HG03378 (cell line): ENCODE data around the gene EXOC6.

Experiments used
- ATAC-seq: cut with Tn5 transposase; IDR thresholded peaks from one replicate; pipeline ENCODE4 v1.9.1; 2021; ENCODE audit warnings: mild to moderate bottlenecking, moderate library complexity; ENCODE audit not compliant: unreplicated experiment

Gene EXOC6

GRCh38 chr10:92832998-92833650 lies 15.2 kb upstream of the EXOC6 start:
- no peak for ATAC-seq

DNA sequence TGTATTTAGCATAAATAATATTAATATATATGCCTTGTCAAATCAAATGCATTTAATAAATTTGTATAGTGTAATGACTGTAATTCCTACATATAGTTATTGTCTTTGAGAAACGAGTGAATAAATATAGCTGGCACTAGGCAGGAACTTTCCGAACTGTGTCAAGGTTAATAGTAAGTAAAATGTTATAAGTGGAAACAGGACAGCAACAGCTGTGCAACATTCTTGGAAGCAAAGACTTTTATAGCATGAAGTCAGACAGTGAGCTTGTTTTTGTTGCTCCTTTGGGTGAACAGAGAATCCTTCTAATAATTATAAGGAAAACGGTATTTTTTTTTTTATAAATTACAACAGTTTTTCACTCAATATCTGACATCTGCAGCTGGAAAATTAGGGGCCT lies 14.0 kb upstream of the EXOC6 start:
- no peak for ATAC-seq

DNA sequence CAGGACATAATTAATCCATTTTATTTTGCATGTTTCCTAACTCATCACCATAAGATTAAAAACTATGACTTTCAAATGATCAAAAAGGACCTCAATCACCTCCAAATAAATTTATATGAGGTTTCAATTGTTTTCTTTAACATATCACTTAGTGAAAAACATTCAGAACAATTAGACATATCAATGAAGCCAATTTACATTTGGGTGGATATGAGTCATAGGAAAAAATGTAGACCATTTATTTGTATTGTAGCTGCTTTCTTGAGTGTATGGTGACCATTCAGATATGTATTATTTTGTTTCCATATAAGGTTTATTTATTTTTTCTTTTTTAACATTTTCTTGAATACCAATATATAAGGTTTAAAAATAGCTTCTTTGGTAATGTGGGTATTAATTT lies 13.3 kb upstream of the EXOC6 start:
- no peak for ATAC-seq

DNA sequence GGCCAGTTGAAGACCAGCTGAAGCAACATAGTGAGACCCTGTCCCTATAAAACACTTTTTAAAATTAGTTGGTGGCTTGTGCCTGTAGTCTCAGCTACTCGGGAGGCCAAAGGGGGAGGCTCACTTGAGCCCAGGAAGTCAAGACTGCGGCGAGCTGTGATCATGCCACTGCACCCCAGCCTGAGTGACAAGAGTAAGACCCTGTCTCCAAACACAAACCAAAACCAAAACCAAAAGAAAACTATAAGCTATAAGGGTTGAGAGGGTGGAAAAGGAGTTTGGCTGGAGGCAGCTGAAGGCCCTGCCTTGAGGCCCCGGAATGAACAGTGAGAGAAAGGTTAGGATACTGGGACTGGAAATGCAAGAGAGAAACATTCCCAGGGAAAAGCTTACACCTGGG lies 10.9 kb upstream of the EXOC6 start:
- no peak for ATAC-seq

- no peak for ATAC-seq
Observed at GRCh38 chr10:92839191-92840085, 8.9 kb upstream of the EXOC6 start.

GRCh38 chr10:92844746-92845145 lies 3.6 kb upstream of the EXOC6 start:
- ATAC-seq: no peak

DNA sequence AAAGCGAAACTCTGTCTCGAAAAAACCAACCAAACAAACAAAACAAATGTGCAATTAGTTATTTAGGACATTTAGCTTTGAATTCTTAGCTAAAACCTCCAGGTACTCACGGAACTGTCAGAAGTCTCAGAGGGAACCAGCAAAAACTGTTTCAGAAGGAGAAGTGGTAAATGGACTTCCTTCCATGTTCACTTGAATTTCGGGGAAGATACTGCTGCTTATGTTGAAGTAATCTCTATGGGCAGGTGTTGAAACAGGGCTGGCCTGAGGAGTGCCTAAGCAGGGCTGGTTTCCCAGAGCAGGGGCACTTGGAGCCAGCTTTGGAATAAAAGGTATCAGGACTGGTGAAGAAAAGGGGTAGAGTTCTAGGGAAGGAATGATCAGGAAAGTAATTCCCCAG lies 2.4 kb upstream of the EXOC6 start:
- ATAC-seq: no peak

DNA sequence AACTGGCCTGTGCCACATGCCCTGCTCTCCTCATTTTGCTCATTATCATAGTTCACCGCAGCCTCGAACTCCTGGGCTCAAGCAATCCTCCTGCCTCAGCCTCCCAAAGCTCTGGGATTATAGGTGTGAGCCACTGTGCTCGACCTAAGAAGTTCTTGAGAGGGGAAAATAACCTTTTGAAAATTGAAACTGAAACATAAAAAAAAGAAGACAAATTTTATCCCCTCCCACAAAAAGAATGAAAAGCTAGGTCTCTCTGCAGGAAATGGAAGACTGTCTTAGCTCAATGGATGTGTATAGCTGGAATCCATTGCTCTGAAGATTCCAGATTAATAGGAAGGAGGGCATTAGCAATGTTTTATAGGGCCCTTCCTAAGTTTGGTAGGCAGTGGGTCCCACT lies 2.0 kb upstream of the EXOC6 start:
- no peak for ATAC-seq

- no peak for ATAC-seq
Observed at GRCh38 chr10:92846854-92847201, 1.5 kb upstream of the EXOC6 start.

- ATAC-seq: no peak
Observed at GRCh38 chr10:92847202-92847864, 987 bp upstream of the EXOC6 start.

DNA sequence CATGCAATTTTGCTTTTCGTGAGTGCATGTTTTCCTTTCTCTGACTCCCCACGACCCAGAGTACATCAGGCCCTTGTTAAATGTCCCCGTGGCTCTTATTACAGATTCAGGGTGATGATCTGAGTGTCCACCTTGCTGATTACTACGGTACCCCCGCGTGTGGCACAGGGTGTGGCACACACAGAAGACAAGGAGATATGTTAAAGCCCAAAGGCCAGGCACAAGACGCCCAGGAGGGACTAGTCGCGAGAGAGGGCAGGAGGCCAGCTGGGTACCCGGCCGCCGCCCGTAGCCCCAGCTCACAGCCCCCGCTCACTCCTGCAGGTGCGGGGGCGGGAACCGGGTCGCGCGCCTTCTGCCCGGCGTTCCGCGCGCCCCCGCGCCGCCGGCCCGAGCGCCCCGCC lies 281 bp upstream of the EXOC6 start:
- peak; percentile 12 for ATAC-seq

- ATAC-seq: peak; percentile 25
Observed at GRCh38 chr10:92849234-92849525, 860 bp downstream of the EXOC6 start.

DNA sequence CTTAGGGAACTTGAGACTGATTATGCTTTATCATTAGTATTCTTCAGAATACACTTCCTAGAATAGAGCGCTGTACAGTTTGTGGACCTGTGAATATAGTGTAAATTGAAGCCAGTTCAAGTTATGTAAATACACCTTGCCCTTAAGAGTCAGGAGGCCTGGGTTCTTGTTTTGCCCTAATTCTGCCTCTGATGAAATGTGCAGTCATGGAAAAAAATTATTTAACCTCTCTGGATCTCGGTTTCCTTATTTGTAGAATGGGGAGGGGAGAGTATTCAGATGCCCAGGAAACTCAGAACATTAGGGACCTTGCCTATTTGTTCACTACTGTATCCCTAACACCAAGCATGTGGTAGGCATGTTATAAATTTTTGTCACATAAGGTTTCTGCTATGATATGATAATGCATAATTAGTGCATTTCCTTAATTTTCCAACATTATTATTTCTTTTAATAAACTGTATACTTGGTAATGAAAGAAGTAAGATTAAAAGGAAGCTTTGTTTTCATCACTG lies 1.3 kb downstream of the EXOC6 start:
- no peak for ATAC-seq

- ATAC-seq: no peak
Observed at GRCh38 chr10:92850185-92850584, 1.9 kb downstream of the EXOC6 start.

GRCh38 chr10:92851003-92851402 lies 2.7 kb downstream of the EXOC6 start:
- no peak for ATAC-seq

DNA sequence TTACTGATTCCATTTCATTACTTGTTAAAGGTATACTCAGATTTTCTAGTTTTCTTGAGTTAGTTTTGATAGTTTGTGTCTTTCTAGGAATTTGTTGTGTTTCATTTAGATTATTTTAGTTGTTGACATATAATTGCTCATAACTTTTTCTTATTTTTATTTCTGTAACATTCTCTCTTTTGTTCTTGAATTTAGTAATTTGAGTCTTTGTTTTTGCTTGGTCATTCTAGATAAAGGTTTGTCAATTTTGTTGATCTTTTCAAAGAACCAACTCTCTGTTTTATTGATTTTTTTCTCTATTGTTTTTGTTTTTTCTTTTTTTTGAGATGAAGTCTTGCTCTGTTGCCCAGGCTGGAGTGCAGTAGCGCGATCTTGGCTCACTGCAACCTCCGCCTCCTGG lies 7.2 kb downstream of the EXOC6 start:
- no peak for ATAC-seq

GRCh38 chr10:92857904-92858514 lies 9.7 kb downstream of the EXOC6 start:
- no peak for ATAC-seq

DNA sequence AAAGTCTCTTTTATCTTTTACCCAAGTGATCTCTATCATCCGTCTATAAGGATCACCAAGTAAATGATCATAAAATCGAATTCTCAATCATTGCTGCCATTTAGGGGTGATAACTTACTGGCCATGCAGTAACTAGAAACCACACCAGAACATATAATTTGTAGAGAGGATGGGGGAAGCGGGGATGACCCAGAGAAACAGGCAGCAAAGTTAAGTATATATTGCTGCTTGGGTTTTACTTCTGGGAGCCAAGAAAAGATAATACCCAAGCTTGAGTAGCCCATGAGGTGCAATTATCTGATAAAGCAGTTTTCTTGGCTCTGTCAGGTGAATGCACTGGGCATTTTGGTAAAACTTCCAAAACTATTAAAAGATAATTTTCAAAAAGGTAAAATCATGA lies 18.9 kb downstream of the EXOC6 start:
- no peak for ATAC-seq

GRCh38 chr10:92868036-92868435 lies 19.7 kb downstream of the EXOC6 start:
- no peak for ATAC-seq

GRCh38 chr10:92868557-92868956 lies 20.2 kb downstream of the EXOC6 start:
- ATAC-seq: no peak

GRCh38 chr10:92873029-92873428 lies 24.7 kb downstream of the EXOC6 start:
- no peak for ATAC-seq
